PC-9 (cell line): ENCODE results near the gene AQP12B.

Experiments used
- CTCF ChIP-seq: fragments of 200-600 bp; sonication (generic); conservative IDR thresholded peaks from 2 replicates; pipeline ENCODE4 v1.6.1; 2017; ENCODE audit warnings: mixed run types, antibody characterized with exemption, mild to moderate bottlenecking, moderate library complexity
- EZH2 ChIP-seq: fragments of 200-600 bp; sonication (generic); IDR thresholded peaks from 2 replicates; pipeline ENCODE4 v1.8.0; 2017; ENCODE audit warnings: antibody characterized with exemption, low read depth

GRCh38 chr2:240726876-240727275 is 44.2 kb upstream of the AQP12B start:
- TF ChIP-seq CTCF, result no peak
- TF ChIP-seq EZH2, result no peak
